Measurements from ENCODE around the gene KCNJ12.
"Not testable (repeated sequence)": the region's sequence is repeated elsewhere in the genome, so short reads cannot be mapped to it uniquely, and the experiment has no call there.

DNA sequence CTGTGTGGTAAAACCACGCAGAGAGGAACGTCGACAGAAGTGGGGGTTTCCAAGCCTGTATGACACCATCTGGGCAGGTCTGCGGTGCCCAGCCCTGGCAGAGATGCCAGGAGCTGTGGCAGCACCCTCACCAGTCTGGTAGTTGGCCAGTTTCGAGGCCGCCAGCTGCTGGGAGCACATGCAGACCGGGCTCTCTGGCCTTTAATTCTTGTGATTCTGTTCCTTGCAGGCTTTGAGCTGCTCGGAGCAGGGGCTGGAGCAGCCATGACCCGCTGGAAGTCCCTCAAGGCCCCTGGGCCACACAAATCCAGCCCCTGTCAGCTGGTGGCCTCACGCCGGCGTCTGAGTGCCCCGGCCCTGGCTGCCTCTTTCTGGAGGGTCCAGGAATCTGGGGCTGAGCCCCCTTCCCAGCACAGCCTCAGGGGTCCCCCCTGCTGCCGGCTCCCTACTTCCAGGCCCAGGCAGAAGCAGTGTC is 36.1 kb downstream of the KCNJ12 start:
- TF ChIP-seq, protein P1, sequence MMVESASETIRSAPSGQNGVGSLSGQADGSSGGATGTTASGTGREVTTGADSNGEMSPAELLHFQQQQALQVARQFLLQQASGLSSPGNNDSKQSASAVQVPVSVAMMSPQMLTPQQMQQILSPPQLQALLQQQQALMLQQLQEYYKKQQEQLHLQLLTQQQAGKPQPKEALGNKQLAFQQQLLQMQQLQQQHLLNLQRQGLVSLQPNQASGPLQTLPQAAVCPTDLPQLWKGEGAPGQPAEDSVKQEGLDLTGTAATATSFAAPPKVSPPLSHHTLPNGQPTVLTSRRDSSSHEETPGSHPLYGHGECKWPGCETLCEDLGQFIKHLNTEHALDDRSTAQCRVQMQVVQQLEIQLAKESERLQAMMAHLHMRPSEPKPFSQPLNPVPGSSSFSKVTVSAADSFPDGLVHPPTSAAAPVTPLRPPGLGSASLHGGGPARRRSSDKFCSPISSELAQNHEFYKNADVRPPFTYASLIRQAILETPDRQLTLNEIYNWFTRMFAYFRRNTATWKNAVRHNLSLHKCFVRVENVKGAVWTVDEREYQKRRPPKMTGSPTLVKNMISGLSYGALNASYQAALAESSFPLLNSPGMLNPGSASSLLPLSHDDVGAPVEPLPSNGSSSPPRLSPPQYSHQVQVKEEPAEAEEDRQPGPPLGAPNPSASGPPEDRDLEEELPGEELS (CRISPR knock-in tag; IDR thresholded peaks at IDR 0.05): not testable (repeated sequence)
- TF ChIP-seq CTCF (IDR thresholded peaks at IDR 0.05); CREB1 (CRISPR knock-in tag; IDR thresholded peaks at IDR 0.05); KAT7 (CRISPR knock-in tag; IDR thresholded peaks at IDR 0.05; ENCODE audit: borderline replicate concordance): not testable (repeated sequence)
- TF ChIP-seq, protein P2, sequence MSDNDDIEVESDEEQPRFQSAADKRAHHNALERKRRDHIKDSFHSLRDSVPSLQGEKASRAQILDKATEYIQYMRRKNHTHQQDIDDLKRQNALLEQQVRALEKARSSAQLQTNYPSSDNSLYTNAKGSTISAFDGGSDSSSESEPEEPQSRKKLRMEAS (CRISPR knock-in tag; IDR thresholded peaks at IDR 0.05): not testable (repeated sequence)
- TF ChIP-seq, protein P3, sequence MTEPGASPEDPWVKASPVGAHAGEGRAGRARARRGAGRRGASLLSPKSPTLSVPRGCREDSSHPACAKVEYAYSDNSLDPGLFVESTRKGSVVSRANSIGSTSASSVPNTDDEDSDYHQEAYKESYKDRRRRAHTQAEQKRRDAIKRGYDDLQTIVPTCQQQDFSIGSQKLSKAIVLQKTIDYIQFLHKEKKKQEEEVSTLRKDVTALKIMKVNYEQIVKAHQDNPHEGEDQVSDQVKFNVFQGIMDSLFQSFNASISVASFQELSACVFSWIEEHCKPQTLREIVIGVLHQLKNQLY (CRISPR knock-in tag; IDR thresholded peaks at IDR 0.05): not testable (repeated sequence)
